ENCODE measurements around the gene INPP5A.
A peak's percentile ranks its signal among the peaks of the same experiment; 100 is the strongest.

INPP5A gene

DNA sequence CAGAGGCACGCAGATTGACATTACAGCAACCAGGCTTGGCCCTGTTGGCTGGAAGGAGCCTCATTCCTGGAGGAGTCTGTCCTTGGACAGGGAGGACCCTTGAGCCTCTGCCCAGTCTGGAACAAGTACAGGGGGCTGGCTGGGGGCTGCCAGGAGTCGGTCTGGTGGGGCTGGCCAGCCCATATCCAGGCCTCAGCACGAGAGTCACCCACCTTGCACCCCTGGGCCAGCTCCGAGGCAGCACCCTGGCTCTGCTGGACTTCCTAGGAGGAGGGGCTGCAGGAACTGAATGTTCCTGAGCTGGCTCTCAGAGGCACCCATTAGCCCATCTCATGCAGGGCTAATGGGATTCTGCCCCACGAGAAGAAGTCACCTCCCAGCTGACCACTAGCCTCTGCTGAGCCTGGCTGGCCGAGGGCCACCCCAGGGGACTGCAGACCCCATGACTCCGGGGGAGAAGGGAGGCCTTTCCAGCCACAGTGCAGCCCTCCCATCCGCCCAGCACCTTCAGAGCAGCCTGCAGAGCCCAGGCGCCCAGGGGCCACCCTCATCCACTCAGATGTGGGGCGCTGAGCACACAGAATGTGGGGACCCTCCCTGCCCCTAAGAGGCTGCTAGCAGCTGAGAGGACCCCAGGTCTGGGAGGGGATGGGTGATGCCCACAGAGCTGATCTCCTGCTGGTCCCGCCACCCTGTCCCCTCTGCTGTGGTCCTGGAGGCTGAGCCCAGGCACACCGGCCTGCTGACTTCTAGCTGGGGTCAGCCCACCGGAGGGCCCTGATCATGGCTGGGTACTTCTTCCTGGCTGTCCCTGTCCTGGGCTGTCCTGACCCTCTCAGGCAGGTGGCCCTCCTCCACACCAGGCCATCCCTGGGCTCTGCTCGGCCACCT, 14.8 kb upstream of the INPP5A start:
- Histone ChIP-seq H3K4me3 (ENCODE audit: low read length) (no peak overlapping the region), H3K9me3 (ENCODE audit: control insufficient read depth, low read length) (no peaks in the 10 kb centered on the region)
- DNase-seq (ENCODE audit: low read depth), result no peak

DNA sequence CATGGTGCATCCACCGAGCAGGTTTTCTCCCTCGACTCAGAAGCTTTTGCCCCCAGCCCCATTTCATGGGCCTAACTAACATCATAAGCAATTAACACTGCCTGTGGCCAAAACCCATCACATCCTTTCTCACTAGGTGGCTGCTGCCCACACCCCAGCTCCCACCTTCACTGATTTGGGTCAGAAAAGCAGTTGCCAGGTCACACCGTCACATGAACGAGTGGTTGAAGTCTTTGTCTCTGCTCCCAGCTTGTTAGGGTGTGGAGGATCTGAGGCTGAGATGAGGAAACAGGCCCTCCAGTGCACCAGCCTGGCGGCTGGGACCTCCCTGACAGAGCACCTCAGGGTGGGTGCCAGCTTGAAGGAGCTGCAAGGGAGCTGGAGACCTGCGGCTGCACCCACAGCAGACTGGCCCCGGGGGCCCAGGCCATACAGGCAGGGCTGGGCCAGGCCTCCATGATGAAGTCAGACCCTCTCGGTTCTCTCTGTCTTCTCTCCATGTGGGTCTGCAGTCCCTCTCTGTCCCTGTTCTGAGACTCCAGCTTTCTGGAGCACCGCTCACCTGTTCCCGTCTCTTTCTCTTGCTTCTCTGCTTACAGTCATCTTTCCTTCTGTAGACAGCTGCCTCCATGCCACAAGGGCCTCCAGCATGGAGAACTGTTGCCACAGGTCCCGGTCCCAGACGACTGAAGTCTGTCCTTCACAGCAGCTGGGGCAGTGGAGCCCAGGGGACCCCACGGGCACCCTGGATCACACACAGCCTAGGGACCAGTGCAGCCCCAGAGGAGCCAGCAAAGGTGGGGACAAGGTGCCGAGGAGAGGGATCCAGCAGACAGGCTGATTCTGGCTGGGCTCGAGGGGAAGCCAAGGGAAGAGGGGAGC, 13.8 kb upstream of the INPP5A start:
- DNase-seq (ENCODE audit: low read depth), result no peak
- no peak overlapping the region for H3K9ac ChIP-seq (ENCODE audit: low read length)
- no peaks in the 10 kb centered on the region for H3K27me3 ChIP-seq (replicated peaks; ENCODE audit: control insufficient read depth, insufficient read depth, low read length)

More for the DNA sequence above, 14.8 kb upstream of the INPP5A start:
- H3K27me3 ChIP-seq (replicated peaks; ENCODE audit: control insufficient read depth, insufficient read depth, low read length), result no peaks in the 10 kb centered on the region
- H3K36me3 ChIP-seq (ENCODE audit: control insufficient read depth, insufficient read depth, low read length, severe bottlenecking), result no peaks in the 10 kb centered on the region
- no peak overlapping the region for H3K9ac ChIP-seq (ENCODE audit: low read length)
- peaks cover 47% of the 10 kb centered on the region for H3K4me1 ChIP-seq (ENCODE audit: control insufficient read depth, insufficient read depth, low read length)

DNA sequence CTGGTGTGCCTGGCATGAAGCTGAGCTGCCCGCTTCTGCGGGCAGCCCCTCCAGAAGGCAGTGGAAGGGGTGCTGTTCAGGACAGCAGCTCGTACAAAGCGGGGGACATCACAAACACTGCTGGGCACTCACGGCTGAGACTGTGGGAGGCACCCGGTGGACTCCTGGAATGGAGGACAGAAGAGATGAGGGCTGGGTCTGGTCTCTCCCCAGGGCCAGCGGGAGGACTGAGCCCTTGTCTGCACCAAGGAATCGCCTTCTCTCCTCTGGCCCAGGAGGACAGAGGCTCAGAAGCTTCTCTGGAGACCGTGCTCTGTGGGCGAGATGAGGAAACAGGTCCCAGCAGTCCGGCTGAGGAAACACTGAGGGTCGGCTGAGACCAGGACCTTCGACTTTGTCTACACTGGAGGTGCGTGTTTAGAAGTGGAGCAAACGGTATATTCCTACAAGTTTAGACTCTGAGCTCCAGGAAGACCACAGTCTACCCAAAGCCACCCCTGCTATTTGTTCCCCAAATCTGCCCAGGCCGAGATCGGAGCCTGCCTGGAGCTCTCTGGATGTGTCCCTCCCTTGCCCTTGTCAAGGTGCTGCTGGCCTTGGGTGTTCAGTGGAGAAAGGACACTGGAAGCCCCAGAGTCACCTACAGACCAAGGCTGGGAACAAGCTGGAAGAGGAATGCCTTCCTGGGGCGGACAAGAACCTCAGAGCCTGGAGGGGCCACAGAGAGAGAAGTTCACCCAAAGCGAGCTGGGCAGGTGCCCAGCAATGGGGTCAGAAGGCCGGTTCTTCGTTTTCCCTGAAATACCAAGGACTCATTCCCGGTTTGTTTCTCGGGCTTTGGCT, 12.9 kb upstream of the INPP5A start:
- H3K9me3 ChIP-seq (ENCODE audit: control insufficient read depth, low read length), result no peaks in the 10 kb centered on the region
- H3K9ac ChIP-seq (ENCODE audit: low read length), result no peak overlapping the region
- H3K4me3 ChIP-seq (ENCODE audit: low read length), result no peak overlapping the region
- H3K27me3 ChIP-seq (replicated peaks; ENCODE audit: control insufficient read depth, insufficient read depth, low read length), result no peaks in the 10 kb centered on the region
- DNase-seq (ENCODE audit: low read depth), result no peak
- H3K4me1 ChIP-seq (ENCODE audit: control insufficient read depth, insufficient read depth, low read length), result peaks cover 37% of the 10 kb centered on the region
- H3K36me3 ChIP-seq (ENCODE audit: control insufficient read depth, insufficient read depth, low read length, severe bottlenecking), result no peaks in the 10 kb centered on the region

More for the DNA sequence above, 13.8 kb upstream of the INPP5A start:
- Histone ChIP-seq H3K36me3 (ENCODE audit: control insufficient read depth, insufficient read depth, low read length, severe bottlenecking) (no peaks in the 10 kb centered on the region), H3K4me3 (ENCODE audit: low read length) (no peak overlapping the region), H3K9me3 (ENCODE audit: control insufficient read depth, low read length) (no peaks in the 10 kb centered on the region), H3K4me1 (ENCODE audit: control insufficient read depth, insufficient read depth, low read length) (peaks cover 46% of the 10 kb centered on the region)

DNA sequence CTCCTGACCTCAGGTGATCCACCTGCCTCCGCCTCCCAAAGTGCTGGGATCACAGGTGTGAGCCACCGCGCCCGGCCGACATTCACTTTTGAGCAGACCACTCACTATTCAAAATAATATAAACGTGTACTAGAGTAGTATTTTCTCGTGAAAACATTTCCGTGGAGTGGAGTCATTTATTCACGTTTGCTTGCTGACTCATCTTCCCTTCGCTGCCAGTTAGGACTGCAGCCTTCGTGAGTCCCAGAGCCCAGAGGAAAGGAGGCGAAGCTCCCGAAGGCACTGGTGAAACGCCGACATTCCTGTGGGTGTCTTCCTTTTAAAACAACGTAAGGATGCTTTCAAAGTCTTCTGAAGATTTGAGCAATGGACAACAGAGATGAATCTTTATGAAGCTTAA, 10.9 kb upstream of the INPP5A start:
- Histone ChIP-seq H3K9me3 (ENCODE audit: control insufficient read depth, low read length) (peaks cover 8% of the 10 kb centered on the region), H3K36me3 (ENCODE audit: control insufficient read depth, insufficient read depth, low read length, severe bottlenecking) (no peaks in the 10 kb centered on the region)
- peak; percentile 84 for DNase-seq (ENCODE audit: low read depth)

DNA sequence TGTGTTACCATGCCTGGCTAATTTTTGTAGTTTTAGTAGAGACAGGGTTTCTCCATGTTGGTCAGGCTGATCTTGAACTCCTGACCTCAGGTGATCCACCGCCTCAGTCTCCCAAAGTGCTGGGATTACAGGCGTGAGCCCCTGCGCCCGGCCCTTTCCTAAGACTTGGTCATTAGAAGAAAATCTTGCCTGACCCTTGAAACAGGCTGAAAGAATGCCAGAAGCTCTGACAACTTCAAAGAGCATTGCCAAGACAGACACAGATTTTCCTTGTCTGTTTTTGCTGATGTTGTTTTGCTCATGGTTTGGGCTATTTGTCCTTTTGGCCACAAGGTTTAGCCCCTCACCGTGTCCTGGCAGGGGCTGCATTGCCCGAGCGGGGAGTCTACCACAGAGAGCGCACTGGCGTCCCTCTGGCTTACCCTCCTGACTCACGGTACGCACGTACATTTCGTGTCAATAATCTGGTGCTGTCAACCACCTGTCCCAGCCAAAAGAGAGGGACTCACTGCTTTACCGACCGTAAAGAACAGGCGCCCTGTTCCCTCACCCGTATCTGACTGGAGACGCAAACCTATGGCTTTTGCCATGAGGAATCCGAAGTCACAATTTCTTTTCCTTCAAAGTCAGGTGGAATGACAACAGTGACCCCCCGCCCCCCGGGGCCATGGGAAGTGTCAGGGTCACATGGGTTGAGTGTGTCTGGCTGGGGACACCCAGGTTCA, 10.1 kb upstream of the INPP5A start:
- Histone ChIP-seq H3K4me3 (ENCODE audit: low read length) (no peak overlapping the region), H3K4me1 (ENCODE audit: control insufficient read depth, insufficient read depth, low read length) (peaks cover 23% of the 10 kb centered on the region), H3K9ac (ENCODE audit: low read length) (no peak overlapping the region), H3K27me3 (replicated peaks; ENCODE audit: control insufficient read depth, insufficient read depth, low read length) (no peaks in the 10 kb centered on the region), H3K9me3 (ENCODE audit: control insufficient read depth, low read length) (peaks cover 13% of the 10 kb centered on the region), H3K36me3 (ENCODE audit: control insufficient read depth, insufficient read depth, low read length, severe bottlenecking) (no peaks in the 10 kb centered on the region)
- no peak for DNase-seq (ENCODE audit: low read depth)

More for the DNA sequence above, 10.9 kb upstream of the INPP5A start:
- Histone ChIP-seq H3K4me1 (ENCODE audit: control insufficient read depth, insufficient read depth, low read length) (peaks cover 23% of the 10 kb centered on the region), H3K9ac (ENCODE audit: low read length) (no peak overlapping the region), H3K27me3 (replicated peaks; ENCODE audit: control insufficient read depth, insufficient read depth, low read length) (no peaks in the 10 kb centered on the region), H3K4me3 (ENCODE audit: low read length) (no peak overlapping the region)

DNA sequence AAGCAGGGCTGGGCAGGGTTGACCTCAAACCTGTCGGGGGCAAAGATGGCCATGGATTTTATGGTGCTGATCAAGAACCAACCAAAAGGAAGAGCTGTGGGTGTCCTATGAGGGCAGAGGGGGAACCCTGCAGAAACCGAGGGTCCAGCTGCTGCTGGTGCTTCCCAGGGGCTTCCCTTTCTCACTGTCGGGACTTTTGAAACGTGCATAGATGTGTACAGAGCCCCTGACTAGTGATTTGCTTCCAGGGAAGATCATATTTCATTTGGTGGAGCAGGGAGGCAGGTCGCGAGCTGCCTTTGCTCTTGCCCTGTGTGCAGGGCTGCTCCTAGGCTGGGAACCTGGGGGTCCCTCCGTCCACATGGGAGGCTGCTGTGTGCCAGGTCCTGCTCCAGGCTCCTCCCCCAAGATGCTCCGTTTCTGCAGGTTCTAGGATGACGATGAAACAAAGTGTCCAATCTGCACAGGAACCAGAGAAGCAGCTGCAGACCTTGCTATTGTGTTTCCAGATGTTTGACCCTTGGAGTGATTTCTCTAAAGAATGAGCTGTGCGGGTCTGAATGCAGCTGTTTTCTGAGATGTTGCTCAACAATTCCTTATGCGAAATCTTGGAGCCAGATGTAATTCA, 9.4 kb upstream of the INPP5A start:
- Histone ChIP-seq H3K4me1 (ENCODE audit: control insufficient read depth, insufficient read depth, low read length) (peaks cover 23% of the 10 kb centered on the region), H3K36me3 (ENCODE audit: control insufficient read depth, insufficient read depth, low read length, severe bottlenecking) (no peaks in the 10 kb centered on the region)

DNA sequence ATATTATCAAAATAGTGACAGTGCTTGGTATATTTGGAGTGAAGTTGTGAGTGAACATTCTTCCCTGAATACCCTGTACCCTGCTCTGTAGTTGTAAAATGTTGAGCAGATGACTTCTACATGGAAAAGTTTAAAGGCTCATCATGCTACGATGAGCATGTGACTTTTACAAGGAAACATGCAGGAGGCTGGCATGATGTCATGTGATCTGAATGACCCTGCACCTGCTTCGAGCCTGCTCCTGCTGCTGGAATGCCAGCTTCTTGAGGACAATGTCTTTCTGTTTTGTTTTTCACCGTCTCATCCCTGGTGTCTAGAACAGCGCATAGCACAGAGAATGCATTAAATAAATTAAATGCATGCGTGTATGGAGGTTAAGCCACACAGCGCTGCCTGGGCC, 5.4 kb upstream of the INPP5A start:
- no peak for DNase-seq (ENCODE audit: low read depth)
- H3K27me3 ChIP-seq (replicated peaks; ENCODE audit: control insufficient read depth, insufficient read depth, low read length), result no peaks in the 10 kb centered on the region

More for the DNA sequence above, 9.4 kb upstream of the INPP5A start:
- Histone ChIP-seq H3K9me3 (ENCODE audit: control insufficient read depth, low read length) (peaks cover 13% of the 10 kb centered on the region), H3K9ac (ENCODE audit: low read length) (no peak overlapping the region), H3K4me3 (ENCODE audit: low read length) (no peak overlapping the region), H3K27me3 (replicated peaks; ENCODE audit: control insufficient read depth, insufficient read depth, low read length) (no peaks in the 10 kb centered on the region)
- DNase-seq (ENCODE audit: low read depth), result peak; percentile 69

DNA sequence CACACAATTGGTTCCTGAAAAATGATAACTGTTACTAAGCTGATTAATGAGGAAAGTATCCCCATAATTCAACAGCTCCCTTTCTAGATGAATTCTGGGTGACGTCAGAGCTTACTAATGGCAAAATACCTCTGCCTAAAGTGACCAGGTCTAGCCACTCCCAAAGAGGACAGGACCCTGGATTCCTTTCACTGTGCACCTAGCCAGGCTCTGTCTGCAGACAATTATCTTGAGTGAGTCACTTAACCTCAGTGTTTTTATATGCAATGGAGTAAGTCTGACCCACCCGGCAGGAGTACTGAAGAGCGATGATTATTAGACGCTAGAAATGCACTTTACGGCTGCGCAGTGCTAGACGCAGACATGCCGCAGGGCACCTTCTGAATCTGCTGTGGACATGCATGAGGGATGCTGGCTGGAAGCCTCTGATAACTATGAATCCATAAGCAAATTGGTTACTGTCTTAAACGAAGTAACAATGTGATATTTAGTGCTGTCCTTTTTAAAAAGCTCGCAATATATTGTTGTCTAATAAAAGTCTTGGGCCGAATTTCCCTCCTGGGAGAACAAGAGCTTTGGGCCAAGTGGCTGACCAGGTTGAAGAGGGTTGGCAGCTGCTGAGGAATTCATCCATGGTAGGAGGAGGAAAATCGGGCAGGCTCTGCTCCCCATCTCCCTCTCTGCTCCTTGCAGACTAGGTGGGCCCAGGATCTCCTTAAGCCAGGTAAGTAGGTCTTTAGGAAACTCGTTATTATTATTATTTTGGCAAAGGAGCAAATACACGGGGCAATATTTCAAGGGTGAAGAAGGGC, 4.6 kb upstream of the INPP5A start:
- no peak overlapping the region for H3K4me3 ChIP-seq (ENCODE audit: low read length)
- H3K4me1 ChIP-seq (ENCODE audit: control insufficient read depth, insufficient read depth, low read length), result peaks cover 13% of the 10 kb centered on the region
- H3K9ac ChIP-seq (ENCODE audit: low read length), result no peak overlapping the region
- no peaks in the 10 kb centered on the region for H3K36me3 ChIP-seq (ENCODE audit: control insufficient read depth, insufficient read depth, low read length, severe bottlenecking)
- H3K9me3 ChIP-seq (ENCODE audit: control insufficient read depth, low read length), result peaks cover 13% of the 10 kb centered on the region
- no peaks in the 10 kb centered on the region for H3K27me3 ChIP-seq (replicated peaks; ENCODE audit: control insufficient read depth, insufficient read depth, low read length)
- peak; percentile 87 for DNase-seq (ENCODE audit: low read depth)

More for the DNA sequence above, 5.4 kb upstream of the INPP5A start:
- Histone ChIP-seq H3K4me3 (ENCODE audit: low read length) (no peak overlapping the region), H3K9me3 (ENCODE audit: control insufficient read depth, low read length) (peaks cover 13% of the 10 kb centered on the region), H3K9ac (ENCODE audit: low read length) (no peak overlapping the region), H3K36me3 (ENCODE audit: control insufficient read depth, insufficient read depth, low read length, severe bottlenecking) (no peaks in the 10 kb centered on the region), H3K4me1 (ENCODE audit: control insufficient read depth, insufficient read depth, low read length) (peaks cover 20% of the 10 kb centered on the region)

DNA sequence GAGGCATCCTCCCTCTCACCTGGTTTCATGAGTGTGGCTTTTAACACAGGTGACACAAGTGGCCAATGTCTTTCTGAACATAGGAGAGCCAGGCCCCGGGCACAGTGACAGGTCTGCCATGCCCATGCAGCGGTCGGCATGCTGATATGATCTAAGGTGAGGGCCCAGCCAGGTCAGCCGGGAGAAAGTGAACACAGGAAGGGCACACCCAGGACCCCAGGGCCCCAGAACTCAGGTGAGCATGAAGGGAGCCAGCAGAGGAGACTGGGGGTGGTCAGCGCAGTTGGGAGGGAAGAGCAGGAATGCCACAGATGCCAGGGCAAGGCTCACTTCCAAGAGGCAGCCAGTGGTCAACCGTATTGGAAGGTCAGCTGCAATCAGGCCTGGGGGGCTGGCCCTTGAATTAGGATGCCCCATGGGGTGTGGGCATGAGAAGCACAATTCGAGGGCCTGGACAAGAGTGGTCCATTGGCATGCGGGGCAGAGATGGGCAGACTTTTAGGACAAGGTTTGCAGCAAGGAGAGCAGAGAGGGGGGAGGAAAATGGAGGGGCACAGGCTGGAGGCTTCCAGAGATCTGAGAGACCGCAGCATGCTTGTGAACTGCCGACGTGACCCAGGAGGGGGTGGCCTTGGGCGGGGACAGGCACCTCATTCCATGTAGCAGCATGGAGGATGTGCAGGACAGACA, 3.9 kb upstream of the INPP5A start:
- peaks cover 13% of the 10 kb centered on the region for H3K9me3 ChIP-seq (ENCODE audit: control insufficient read depth, low read length)
- H3K4me3 ChIP-seq (ENCODE audit: low read length), result no peak overlapping the region
- H3K9ac ChIP-seq (ENCODE audit: low read length), result no peak overlapping the region
- DNase-seq (ENCODE audit: low read depth), result no peak
- no peaks in the 10 kb centered on the region for H3K36me3 ChIP-seq (ENCODE audit: control insufficient read depth, insufficient read depth, low read length, severe bottlenecking)
- peaks cover 10% of the 10 kb centered on the region for H3K4me1 ChIP-seq (ENCODE audit: control insufficient read depth, insufficient read depth, low read length)
- H3K27me3 ChIP-seq (replicated peaks; ENCODE audit: control insufficient read depth, insufficient read depth, low read length), result no peaks in the 10 kb centered on the region

All from adipocyte (in vitro differentiated cells).